Measurements from ENCODE around the gene PIGM.

- TF ChIP-seq, protein P1, sequence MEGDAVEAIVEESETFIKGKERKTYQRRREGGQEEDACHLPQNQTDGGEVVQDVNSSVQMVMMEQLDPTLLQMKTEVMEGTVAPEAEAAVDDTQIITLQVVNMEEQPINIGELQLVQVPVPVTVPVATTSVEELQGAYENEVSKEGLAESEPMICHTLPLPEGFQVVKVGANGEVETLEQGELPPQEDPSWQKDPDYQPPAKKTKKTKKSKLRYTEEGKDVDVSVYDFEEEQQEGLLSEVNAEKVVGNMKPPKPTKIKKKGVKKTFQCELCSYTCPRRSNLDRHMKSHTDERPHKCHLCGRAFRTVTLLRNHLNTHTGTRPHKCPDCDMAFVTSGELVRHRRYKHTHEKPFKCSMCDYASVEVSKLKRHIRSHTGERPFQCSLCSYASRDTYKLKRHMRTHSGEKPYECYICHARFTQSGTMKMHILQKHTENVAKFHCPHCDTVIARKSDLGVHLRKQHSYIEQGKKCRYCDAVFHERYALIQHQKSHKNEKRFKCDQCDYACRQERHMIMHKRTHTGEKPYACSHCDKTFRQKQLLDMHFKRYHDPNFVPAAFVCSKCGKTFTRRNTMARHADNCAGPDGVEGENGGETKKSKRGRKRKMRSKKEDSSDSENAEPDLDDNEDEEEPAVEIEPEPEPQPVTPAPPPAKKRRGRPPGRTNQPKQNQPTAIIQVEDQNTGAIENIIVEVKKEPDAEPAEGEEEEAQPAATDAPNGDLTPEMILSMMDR (IDR thresholded peaks at IDR 0.05) = no peak
- no peak for TF ChIP-seq POLR2A (IDR thresholded peaks at IDR 0.05)
Observed at GRCh38 chr1:160024195-160024905, 7.4 kb downstream of the PIGM start.
